ENCODE results near the gene ARHGEF26.

The ARHGEF26 gene

DNA sequence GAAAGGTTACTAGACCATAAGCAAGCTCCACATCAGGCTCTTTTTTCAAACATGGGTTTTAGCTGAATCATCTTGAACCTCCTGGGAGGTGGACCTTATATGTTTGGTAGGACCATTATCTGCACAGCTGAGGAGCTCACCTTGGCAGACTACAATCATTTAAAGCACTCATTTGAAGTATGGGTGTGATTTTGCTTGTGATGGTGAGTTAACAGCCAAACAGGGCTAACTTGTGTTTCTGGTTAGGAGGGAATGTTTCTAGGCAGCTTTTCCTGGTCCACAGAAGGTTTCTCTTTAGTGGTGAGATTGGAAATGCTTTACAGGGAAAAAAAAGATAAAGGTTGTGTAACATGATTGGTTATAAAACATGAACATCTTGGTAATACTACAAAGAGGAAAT is 61.8 kb downstream of the ARHGEF26 start:
- no peak for DNase-seq
- TF ChIP-seq GATA1 (IDR thresholded peaks at IDR 0.05; ENCODE audit: low read depth, low read length) = no peak
- TF ChIP-seq POLR2A (IDR thresholded peaks at IDR 0.05; ENCODE audit: low read length) = no peak

DNA sequence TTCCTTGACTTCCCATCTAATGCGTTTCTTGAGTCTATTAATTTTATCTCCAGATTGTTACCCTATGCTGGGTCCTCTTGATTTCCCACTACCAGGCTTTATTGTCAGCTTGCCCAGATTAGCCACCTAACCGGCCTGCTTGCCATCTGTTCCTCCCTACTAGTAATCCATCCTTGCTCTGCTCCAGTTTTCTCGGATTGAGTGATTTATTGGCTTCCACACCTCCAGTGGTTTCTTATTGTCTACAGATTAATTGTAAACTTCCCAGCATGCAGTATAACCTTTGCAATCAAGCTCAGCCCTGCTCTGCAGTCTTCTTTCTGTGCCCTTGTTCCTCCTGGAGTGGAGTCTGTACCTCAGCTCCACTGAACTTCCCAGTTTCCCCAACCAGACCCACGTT is 63.4 kb downstream of the ARHGEF26 start:
- TF ChIP-seq POLR2A (IDR thresholded peaks at IDR 0.05; ENCODE audit: low read length) (no peak), GATA1 (IDR thresholded peaks at IDR 0.05; ENCODE audit: low read depth, low read length) (no peak)
- DNase-seq = no peak

GRCh38 chr3:154188437-154188836 is 67.2 kb downstream of the ARHGEF26 start:
- TF ChIP-seq POLR2A (IDR thresholded peaks at IDR 0.05; ENCODE audit: low read length) = no peak
- no peak for TF ChIP-seq GATA1 (IDR thresholded peaks at IDR 0.05; ENCODE audit: low read depth, low read length)
- DNase-seq = no peak

- TF ChIP-seq POLR2A (IDR thresholded peaks at IDR 0.05; ENCODE audit: low read length) (no peak), GATA1 (IDR thresholded peaks at IDR 0.05; ENCODE audit: low read depth, low read length) (no peak)
- no peak for DNase-seq
Observed at GRCh38 chr3:154188846-154189245, 67.7 kb downstream of the ARHGEF26 start.

DNA sequence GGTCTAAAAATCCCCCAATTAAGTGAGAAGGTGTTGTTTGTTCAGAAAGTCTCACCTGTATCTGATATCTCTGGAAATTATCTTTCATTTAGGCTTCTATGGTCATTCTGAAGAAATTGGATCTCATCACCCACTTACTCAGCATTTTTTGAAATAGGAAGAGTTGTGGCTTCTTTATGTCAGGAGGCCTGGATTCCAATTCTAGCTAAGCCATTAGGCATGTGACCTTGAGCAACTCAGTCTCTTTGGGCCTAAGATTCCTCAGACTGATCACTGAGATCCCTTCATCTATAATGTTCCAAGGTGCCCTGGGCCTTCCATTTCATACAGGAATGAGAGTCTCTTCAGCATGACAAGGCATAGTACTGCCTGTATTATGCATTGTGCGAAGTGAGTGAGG is 70.3 kb downstream of the ARHGEF26 start:
- DNase-seq = no peak
- TF ChIP-seq POLR2A (IDR thresholded peaks at IDR 0.05; ENCODE audit: low read length) (no peak), GATA1 (IDR thresholded peaks at IDR 0.05; ENCODE audit: low read depth, low read length) (no peak)

- TF ChIP-seq POLR2A (IDR thresholded peaks at IDR 0.05; ENCODE audit: low read length) = no peak
- TF ChIP-seq GATA1 (IDR thresholded peaks at IDR 0.05; ENCODE audit: low read depth, low read length) = no peak
- no peak for DNase-seq
Observed at GRCh38 chr3:154192225-154192624, 71.0 kb downstream of the ARHGEF26 start.

GRCh38 chr3:154193000-154193615 is 71.9 kb downstream of the ARHGEF26 start:
- TF ChIP-seq GATA1 (IDR thresholded peaks at IDR 0.05; ENCODE audit: low read depth, low read length) (no peak), POLR2A (IDR thresholded peaks at IDR 0.05; ENCODE audit: low read length) (no peak)
- DNase-seq = no peak

- DNase-seq = no peak
- no peak for TF ChIP-seq POLR2A (IDR thresholded peaks at IDR 0.05; ENCODE audit: low read length)
- TF ChIP-seq GATA1 (IDR thresholded peaks at IDR 0.05; ENCODE audit: low read depth, low read length) = no peak
Observed at GRCh38 chr3:154194877-154195276, 73.7 kb downstream of the ARHGEF26 start.

DNA sequence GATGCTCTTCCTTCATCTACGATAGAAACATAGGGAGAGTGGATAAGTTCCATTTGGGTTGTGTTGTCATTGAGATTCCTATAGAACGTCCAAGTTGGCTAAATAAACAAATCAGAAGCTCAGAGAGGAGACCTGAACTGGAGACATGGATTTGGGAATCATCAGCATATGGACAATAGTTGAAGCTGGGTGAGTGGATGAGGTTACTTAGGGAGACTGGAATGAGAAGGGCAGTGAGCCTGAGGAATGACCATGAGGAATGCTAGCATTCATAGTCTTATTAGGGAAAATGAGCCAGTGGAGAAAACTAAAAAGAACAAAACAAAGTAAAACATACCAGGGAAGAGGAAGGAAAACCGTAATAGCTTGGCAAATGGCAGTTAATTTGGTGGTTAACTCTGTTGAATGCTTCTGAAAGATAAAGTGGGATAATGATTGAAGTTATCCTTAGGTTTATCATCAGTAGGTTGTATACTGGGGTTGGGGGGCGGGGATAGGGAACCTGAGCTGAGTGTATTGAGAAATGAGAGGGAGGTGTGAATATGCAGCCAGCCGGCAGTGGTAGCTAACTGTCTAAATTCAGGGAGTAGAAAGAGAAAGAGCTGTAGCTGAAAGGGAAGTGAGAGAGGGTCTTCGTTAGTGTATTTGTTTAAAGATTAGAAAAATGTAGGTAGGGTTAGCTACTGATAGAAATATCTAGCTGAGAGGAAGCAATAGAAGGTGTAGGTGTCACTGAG is 74.6 kb downstream of the ARHGEF26 start:
- no peak for DNase-seq
- no peak for TF ChIP-seq GATA1 (IDR thresholded peaks at IDR 0.05; ENCODE audit: low read depth, low read length)
- no peak for TF ChIP-seq POLR2A (IDR thresholded peaks at IDR 0.05; ENCODE audit: low read length)

DNA sequence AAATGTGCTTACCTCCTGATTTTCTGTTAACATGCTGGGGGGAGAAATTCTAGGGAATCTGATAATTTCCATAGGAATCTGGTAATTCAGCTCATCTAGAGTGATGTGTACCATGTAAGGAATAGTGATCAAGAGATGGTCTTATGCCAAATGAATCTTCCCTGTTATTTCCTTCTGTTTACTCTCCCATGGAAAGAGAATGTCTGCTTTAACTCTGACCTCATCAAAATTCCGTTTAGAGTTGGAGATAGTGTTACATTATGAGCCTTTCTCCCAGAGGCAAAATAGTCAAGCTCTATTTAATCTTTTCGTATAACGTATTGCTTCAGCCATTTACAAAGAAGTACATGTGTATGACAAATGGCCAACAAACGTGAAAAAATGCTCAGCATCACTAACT is 76.6 kb downstream of the ARHGEF26 start:
- TF ChIP-seq GATA1 (IDR thresholded peaks at IDR 0.05; ENCODE audit: low read depth, low read length) = no peak
- no peak for TF ChIP-seq POLR2A (IDR thresholded peaks at IDR 0.05; ENCODE audit: low read length)
- no peak for DNase-seq

- TF ChIP-seq POLR2A (IDR thresholded peaks at IDR 0.05; ENCODE audit: low read length) = no peak
- TF ChIP-seq GATA1 (IDR thresholded peaks at IDR 0.05; ENCODE audit: low read depth, low read length) = no peak
Observed at GRCh38 chr3:154209499-154209898, 88.3 kb downstream of the ARHGEF26 start.

GRCh38 chr3:154210986-154211385 is 89.8 kb downstream of the ARHGEF26 start:
- DNase-seq = no peak
- TF ChIP-seq POLR2A (IDR thresholded peaks at IDR 0.05; ENCODE audit: low read length) (no peak), GATA1 (IDR thresholded peaks at IDR 0.05; ENCODE audit: low read depth, low read length) (no peak)

More at GRCh38 chr3:154209499-154209898, 88.3 kb downstream of the ARHGEF26 start:
- no peak for DNase-seq

- TF ChIP-seq GATA1 (IDR thresholded peaks at IDR 0.05; ENCODE audit: low read depth, low read length) (no peak), POLR2A (IDR thresholded peaks at IDR 0.05; ENCODE audit: low read length) (no peak)
Observed at GRCh38 chr3:154214306-154214705, 93.1 kb downstream of the ARHGEF26 start.

GRCh38 chr3:154217671-154218070 is 96.5 kb downstream of the ARHGEF26 start:
- no peak for TF ChIP-seq POLR2A (IDR thresholded peaks at IDR 0.05; ENCODE audit: low read length)
- no peak for TF ChIP-seq GATA1 (IDR thresholded peaks at IDR 0.05; ENCODE audit: low read depth, low read length)
- no peak for DNase-seq

More at GRCh38 chr3:154214306-154214705, 93.1 kb downstream of the ARHGEF26 start:
- no peak for DNase-seq

DNA sequence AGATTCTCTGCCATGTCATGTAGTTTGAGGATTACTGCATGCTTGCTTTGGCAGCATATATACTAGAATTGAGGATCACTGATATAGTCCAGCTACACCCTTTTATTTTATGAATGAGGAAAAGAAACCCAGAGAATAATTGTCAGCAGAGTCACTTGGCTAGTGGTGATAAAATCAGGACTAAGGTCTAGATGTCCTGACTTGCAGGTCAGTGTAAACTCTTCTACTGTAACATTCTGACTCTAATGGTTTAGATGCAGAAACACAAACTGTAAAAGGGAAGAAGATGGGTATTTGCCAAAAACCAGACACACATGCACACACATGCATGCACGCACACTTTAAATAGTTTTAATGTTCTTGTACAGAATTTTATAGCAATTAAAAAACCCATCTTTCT is 97.5 kb downstream of the ARHGEF26 start:
- no peak for TF ChIP-seq GATA1 (IDR thresholded peaks at IDR 0.05; ENCODE audit: low read depth, low read length)
- TF ChIP-seq POLR2A (IDR thresholded peaks at IDR 0.05; ENCODE audit: low read length) = no peak
- no peak for DNase-seq
